Middle frontal gyrus (tissue), 1 donor: ENCODE measurements around the gene WIPF1.
"Not testable (repeated sequence)": the region's sequence is repeated elsewhere in the genome, so short reads cannot be mapped to it uniquely, and the experiment has no call there.

Source experiments
- DNase-seq: peaks from one replicate; pipeline ENCODE4 v3.0.0-alpha.2; 2015; ENCODE audit warnings: low spot score; ENCODE audit errors: extremely low spot score

Gene WIPF1

GRCh38 chr2:174572556-174572955, 25.0 kb downstream of the WIPF1 start:
- DNase-seq: no peak

- DNase-seq: no peak
These were observed 25.8 kb downstream of the WIPF1 start for GRCh38 chr2:174571669-174572323.

GRCh38 chr2:174570318-174570958, 27.2 kb downstream of the WIPF1 start:
- DNase-seq: no peak

DNA sequence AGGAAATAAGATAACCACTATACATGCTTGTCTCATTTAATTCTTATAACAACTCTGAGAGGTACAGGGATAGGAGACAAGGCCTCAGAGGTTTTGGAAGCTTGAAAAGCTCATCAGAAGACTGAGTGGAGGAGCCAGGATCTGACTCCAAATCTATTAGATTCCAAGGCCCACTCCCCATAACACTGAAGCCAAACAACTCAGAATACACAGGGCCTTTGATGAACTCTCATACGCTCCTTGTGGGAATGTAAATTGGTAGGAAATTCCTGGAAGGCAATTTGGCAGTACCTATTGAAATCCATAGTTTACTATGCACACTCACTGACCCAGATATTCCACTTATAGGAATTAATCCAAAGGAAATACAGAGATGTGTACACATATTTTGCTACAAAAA, 27.9 kb downstream of the WIPF1 start:
- no peak for DNase-seq

GRCh38 chr2:174568425-174568824, 29.2 kb downstream of the WIPF1 start:
- DNase-seq: no peak

GRCh38 chr2:174566871-174567270, 30.7 kb downstream of the WIPF1 start:
- DNase-seq: no peak

DNA sequence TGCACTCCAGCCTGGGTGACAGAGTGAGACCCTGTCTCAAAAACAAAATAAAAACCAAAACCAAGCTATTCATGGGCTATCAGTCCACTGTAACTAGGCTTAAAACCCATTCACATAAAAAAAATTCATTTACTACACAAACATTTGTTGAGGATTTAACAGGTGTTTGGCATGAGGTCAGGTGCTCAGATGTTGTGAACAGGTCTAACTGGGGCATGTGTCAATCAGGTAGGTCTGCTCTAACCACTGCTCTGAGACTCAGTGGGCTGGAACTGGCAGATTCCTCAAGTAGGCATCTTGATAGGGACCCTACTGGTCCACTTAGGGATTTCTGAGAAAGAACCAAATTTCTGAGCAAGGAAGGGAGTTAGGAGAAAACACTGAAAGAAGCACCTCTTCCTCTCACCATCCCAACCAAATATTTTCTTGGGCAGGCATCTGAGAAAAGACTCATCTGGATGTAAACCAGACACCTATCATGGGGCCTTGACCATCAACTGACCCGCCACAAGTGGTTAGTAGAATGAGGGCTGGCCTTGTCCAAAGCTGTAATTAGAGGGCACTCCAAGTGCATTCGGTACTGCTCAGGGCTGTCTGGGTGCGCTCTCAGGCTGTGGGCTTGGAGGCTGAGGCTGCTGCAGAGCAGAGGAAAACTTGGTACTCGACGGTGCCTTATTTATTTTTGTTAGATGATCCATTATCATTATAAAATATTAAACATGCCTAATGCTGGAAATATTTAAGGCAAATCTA, 33.9 kb downstream of the WIPF1 start:
- DNase-seq: no peak

DNA sequence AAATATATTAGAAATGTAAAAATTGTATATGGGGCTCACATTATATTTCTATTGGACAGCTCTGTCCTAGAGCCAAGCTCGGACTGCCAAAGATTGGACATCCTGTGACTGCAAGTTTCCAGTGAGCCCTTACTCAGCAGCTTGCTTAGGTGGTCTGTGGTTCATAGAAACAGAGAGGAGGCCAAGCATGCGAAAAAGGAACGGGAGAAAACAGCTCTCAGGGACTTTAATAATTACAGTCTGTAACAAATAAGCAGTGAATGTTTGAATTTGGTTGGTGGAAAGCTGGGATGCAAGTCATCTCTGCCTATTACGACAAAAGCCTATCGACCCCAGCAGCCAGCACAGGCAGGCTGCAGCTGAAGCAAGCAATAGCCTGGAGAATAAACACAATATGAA, 35.6 kb downstream of the WIPF1 start:
- no peak for DNase-seq

DNA sequence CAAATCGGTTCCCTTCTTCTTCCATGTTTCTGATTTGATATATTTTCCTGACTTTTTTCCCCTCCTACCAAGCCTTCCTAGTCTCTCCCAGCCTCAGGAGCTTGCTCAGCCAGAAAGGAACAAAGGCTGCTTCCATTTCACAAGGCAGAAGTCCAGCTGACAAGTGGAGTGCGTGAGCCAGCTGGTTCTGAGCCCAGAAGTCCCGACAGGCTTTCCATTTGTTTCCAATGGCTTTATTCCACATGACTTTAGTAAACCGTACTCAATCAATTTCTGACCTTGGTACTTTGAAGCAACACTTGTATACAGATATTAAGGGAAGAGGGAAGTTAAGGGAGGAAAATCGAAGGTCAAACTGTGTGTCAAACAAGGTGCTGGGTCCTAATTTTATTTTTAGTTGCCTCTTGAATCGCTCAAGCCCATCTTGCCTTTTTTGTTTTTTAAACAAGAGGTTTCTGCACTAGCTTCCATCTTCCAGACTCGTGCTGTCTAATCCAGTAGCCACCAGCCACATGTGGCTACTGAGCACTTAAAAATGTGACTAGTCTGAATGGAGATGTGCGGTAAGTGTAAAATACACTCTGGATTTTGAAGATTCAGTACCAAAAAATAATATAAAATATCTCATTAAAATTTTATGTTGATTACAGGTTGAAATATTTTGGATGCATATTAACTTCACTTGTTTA, 36.2 kb downstream of the WIPF1 start:
- peak; percentile 86 for DNase-seq

- no peak for DNase-seq
These were observed 36.9 kb downstream of the WIPF1 start for GRCh38 chr2:174560737-174561136.

DNA sequence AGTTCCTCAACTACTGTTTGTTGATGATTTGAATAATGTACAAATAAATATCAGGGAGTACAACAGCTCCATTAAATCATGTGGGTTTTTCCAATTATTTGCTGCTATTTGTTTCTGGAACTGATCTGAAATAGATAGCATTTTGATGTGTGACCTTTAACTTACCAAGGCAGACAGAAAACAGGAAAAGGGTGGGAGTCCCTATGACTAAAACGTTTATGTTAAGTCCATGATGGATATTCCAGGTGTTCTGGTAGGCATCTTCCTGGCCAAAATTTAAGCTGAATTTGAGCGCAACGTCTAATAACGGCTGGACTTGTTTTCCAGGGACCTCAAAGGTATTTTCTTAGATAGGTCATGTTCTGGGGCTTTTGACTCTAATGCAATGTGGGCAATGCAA, 41.6 kb downstream of the WIPF1 start:
- DNase-seq: no peak

GRCh38 chr2:174554529-174555150, 43.0 kb downstream of the WIPF1 start:
- no peak for DNase-seq

- no peak for DNase-seq
These were observed 43.7 kb downstream of the WIPF1 start for GRCh38 chr2:174553811-174554493.

DNA sequence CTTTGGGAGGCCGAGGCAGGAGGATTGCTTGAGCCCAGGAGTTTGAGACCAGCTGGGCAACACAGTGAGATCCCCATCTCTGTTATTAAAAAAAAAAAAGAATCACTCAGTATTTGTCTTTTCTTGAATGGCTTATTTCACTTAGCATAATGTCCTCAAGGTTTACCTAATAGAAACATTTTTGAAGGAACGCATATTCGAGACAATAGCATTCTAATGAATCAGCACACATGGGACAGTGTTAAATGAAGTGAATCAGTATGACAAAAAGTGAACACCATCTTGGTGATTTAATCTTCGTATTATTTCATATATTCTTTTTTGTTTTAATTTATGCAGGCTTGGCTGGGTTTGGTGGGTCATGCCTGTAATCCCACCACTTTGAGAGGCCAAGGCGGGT, 44.7 kb downstream of the WIPF1 start:
- no peak for DNase-seq

DNA sequence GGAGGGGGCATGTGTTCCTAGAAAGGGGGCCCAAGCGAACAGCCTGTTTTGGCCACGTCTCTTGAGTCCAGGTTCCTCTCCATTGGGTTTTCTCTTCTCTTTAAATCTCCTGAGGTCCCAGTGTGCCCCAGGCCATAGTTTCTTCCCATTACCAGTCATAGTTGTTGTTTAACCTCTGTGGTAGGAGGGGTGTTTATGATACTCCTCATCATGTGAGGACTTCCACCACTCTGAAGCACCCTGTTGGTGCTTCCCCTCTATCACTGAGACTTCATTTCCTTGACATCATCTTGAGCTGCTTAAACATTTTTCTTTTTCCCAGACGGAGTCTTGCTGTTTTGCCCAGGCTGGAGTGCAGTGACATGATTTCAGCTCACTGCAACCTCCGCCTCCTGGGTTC, 45.9 kb downstream of the WIPF1 start:
- DNase-seq: no peak

- not testable (repeated sequence) for DNase-seq
These were observed 49.0 kb downstream of the WIPF1 start for GRCh38 chr2:174548646-174549045.

DNA sequence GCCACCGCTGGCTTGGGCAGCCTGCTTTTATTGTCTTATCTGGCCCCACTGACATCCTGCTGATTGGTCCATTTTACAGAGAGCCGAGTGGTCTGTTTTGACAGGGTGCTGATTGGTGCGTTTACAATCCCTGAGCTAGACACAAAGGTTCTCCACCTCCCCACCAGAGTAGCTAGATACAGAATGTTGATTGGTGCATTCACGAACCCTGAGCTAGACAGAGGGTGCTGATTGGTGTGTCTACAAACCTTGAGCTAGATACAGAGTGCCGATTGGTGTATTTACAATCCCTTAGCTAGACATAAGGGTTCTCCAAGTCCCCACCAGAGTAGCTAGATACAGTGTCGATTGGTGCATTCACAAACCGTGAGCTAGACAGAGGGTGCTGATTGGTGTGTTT, 49.6 kb downstream of the WIPF1 start:
- not testable (repeated sequence) for DNase-seq

DNA sequence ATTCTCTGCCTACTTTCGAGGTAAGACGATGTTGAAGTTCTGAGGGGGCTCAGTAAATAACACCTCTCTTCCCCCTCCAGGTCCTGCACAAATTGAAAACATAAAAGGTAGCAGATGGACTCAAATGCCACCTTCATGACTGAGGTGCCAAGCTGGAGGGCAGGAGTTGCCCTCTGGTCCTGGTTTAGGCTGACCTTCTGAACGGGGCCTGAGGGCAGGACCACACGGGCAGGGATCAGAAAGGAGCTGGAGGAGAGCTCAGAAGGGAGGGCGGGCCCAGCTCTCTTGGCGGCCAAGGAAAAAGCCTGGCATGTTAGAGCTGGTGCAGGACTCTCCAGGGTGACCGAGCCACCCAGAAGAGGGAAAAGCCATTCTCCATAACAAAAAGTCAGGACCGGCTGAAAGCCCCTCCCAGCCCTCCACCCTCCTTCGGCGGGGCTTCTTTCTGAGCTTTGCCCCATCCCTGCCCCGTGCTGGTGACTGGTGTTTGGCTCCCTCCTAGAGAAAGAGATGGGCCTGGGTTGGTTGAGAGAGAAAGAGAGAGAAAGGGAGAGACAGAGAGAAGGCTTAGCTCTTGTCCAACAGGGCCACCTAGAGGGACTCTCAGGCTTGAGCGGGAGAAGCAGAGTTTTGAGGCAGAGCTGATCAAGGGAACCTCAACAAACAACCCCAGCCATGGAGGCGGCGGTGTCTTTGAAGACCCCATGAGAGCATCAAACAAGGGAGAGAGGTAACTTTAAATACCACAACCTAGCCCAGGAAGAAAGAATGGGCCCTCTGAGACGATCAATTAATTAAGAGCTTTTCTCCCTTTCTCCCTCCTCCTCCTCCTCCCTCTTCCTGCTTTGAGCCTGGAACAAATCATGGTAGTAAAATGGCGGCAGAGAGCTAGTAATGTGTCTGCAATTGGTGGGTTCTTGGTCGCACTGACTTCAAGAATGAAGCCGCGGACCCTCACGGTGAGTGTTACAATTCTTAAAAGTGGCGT, 50.8 kb downstream of the WIPF1 start:
- peak; percentile 52 for DNase-seq

DNA sequence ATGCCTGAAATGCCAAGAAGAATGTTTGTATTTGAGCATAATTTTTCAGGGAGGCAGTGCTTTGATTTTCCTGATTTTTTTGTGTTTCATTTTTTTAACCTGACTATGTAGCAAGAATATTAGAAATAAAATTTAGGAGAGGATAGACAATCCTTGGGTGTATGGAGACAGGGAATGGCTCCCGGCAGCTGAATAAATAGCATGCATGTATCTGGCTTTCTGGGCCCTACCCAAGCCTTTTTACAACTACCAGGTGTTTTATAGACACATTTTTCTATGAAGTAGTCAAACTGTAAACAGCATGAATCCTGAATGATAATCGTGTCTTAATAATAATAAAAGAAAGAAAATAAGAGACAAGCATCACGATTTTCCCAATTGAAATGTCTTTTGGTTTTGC, 52.4 kb downstream of the WIPF1 start:
- DNase-seq: no peak

- DNase-seq: no peak
These were observed 52.8 kb downstream of the WIPF1 start for GRCh38 chr2:174544802-174545201.
